ENCODE measurements around the gene ADGB. TPM values are rescaled to one million over a fixed set of nuclear protein-coding genes. Genes with fewer than 3 reads are reported as not detected.
"Not testable (repeated sequence)": the region's sequence is repeated elsewhere in the genome, so short reads cannot be mapped to it uniquely, and the experiment has no call there.

Gene ADGB
- total and polyA plus RNA-seq, 4 donors = 1.4 to 9.7 (median 5.5) TPM

- 90 to 94% methylated on average over 4 of the region's 4 CpGs for WGBS, 2 donors
- DNase-seq (no peak), ATAC-seq (ENCODE audit: insufficient read depth, low FRiP score) (no peak)
- Histone ChIP-seq H3K36me3 (ENCODE audit: control insufficient read depth in 4 of 4, insufficient read depth in 4 of 4, low read length in 4 of 4) (no peaks in the 10 kb centered on the region), H3K27ac (ENCODE audit: low read depth in 1 of 2, low read length in 1 of 2) (no peak overlapping the region), H3K9me3 (ENCODE audit: control insufficient read depth in 4 of 4, insufficient read depth in 3 of 4, low read length in 3 of 4) (peaks cover 0 to 6% (median under 1%) of the 10 kb centered on the region in 4 donors), H3K9ac (ENCODE audit: insufficient read depth in 1 of 2, low read length in 2 of 2) (no peak overlapping the region), H3K4me1 (ENCODE audit: control insufficient read depth in 5 of 5, insufficient read depth in 5 of 5, low read length in 5 of 5) (no peaks in the 10 kb centered on the region), H3K27me3 (ENCODE audit: control insufficient read depth in 3 of 3, insufficient read depth in 3 of 3, low read length in 2 of 3) (no peaks in the 10 kb centered on the region), H3K4me3 (no peak overlapping the region)
- no peak for TF ChIP-seq CTCF (IDR thresholded peaks at IDR 0.05; ENCODE audit: control extremely low read depth, extremely low read depth)
Observed at GRCh38 chr6:146790561-146791091, 191.9 kb downstream of the ADGB start.

- no peaks in the 10 kb centered on the region for H3K36me3 ChIP-seq (ENCODE audit: control insufficient read depth in 4 of 4, insufficient read depth in 4 of 4, low read length in 4 of 4)
- 80 to 83% methylated on average over 4 of the region's 4 CpGs for WGBS, 2 donors
Observed at GRCh38 chr6:146791930-146792329, 193.2 kb downstream of the ADGB start.

GRCh38 chr6:146793218-146793617 lies 194.4 kb downstream of the ADGB start:
- not testable (repeated sequence) for H3K4me3 ChIP-seq; H3K27me3 ChIP-seq (ENCODE audit: control insufficient read depth in 3 of 3, insufficient read depth in 3 of 3, low read length in 2 of 3); H3K4me1 ChIP-seq (ENCODE audit: control insufficient read depth in 5 of 5, insufficient read depth in 5 of 5, low read length in 5 of 5); H3K9me3 ChIP-seq (ENCODE audit: control insufficient read depth in 4 of 4, insufficient read depth in 3 of 4, low read length in 3 of 4); ATAC-seq (ENCODE audit: insufficient read depth, low FRiP score); H3K36me3 ChIP-seq (ENCODE audit: control insufficient read depth in 4 of 4, insufficient read depth in 4 of 4, low read length in 4 of 4); H3K9ac ChIP-seq (ENCODE audit: insufficient read depth in 1 of 2, low read length in 2 of 2); H3K27ac ChIP-seq (ENCODE audit: low read depth in 1 of 2, low read length in 1 of 2); DNase-seq
- 43 to 84% methylated on average over 2 of the region's 2 CpGs for WGBS, 2 donors

More at GRCh38 chr6:146791930-146792329, 193.2 kb downstream of the ADGB start:
- no peak for DNase-seq
- peaks cover 0 to 6% (median under 1%) of the 10 kb centered on the region in 4 donors for H3K9me3 ChIP-seq (ENCODE audit: control insufficient read depth in 4 of 4, insufficient read depth in 3 of 4, low read length in 3 of 4)
- no peaks in the 10 kb centered on the region for H3K4me1 ChIP-seq (ENCODE audit: control insufficient read depth in 5 of 5, insufficient read depth in 5 of 5, low read length in 5 of 5)
- no peak overlapping the region for H3K4me3 ChIP-seq
- no peak for TF ChIP-seq CTCF (IDR thresholded peaks at IDR 0.05; ENCODE audit: control extremely low read depth, extremely low read depth)
- H3K9ac ChIP-seq (ENCODE audit: insufficient read depth in 1 of 2, low read length in 2 of 2) = no peak overlapping the region
- H3K27me3 ChIP-seq (ENCODE audit: control insufficient read depth in 3 of 3, insufficient read depth in 3 of 3, low read length in 2 of 3) = no peaks in the 10 kb centered on the region
- H3K27ac ChIP-seq (ENCODE audit: low read depth in 1 of 2, low read length in 1 of 2) = no peak overlapping the region
- no peak for ATAC-seq (ENCODE audit: insufficient read depth, low FRiP score)

- Histone ChIP-seq H3K36me3 (ENCODE audit: control insufficient read depth in 4 of 4, insufficient read depth in 4 of 4, low read length in 4 of 4) (no peaks in the 10 kb centered on the region), H3K9me3 (ENCODE audit: control insufficient read depth in 4 of 4, insufficient read depth in 3 of 4, low read length in 3 of 4) (peaks cover 0 to 6% (median under 1%) of the 10 kb centered on the region in 4 donors), H3K9ac (ENCODE audit: insufficient read depth in 1 of 2, low read length in 2 of 2) (no peak overlapping the region), H3K27ac (ENCODE audit: low read depth in 1 of 2, low read length in 1 of 2) (no peak overlapping the region), H3K4me3 (no peak overlapping the region), H3K4me1 (ENCODE audit: control insufficient read depth in 5 of 5, insufficient read depth in 5 of 5, low read length in 5 of 5) (no peaks in the 10 kb centered on the region), H3K27me3 (ENCODE audit: control insufficient read depth in 3 of 3, insufficient read depth in 3 of 3, low read length in 2 of 3) (no peaks in the 10 kb centered on the region)
- WGBS, 2 donors = 87 to 100% methylated on average over 1 of the region's 1 CpG
- no peak for TF ChIP-seq CTCF (IDR thresholded peaks at IDR 0.05; ENCODE audit: control extremely low read depth, extremely low read depth)
- ATAC-seq (ENCODE audit: insufficient read depth, low FRiP score) (no peak), DNase-seq (no peak)
Observed at GRCh38 chr6:146795479-146796133, 196.8 kb downstream of the ADGB start.

- not testable (repeated sequence) for DNase-seq; H3K4me1 ChIP-seq (ENCODE audit: control insufficient read depth in 5 of 5, insufficient read depth in 5 of 5, low read length in 5 of 5); H3K9me3 ChIP-seq (ENCODE audit: control insufficient read depth in 4 of 4, insufficient read depth in 3 of 4, low read length in 3 of 4); H3K27me3 ChIP-seq (ENCODE audit: control insufficient read depth in 3 of 3, insufficient read depth in 3 of 3, low read length in 2 of 3); H3K4me3 ChIP-seq; H3K9ac ChIP-seq (ENCODE audit: insufficient read depth in 1 of 2, low read length in 2 of 2); H3K36me3 ChIP-seq (ENCODE audit: control insufficient read depth in 4 of 4, insufficient read depth in 4 of 4, low read length in 4 of 4); ATAC-seq (ENCODE audit: insufficient read depth, low FRiP score); H3K27ac ChIP-seq (ENCODE audit: low read depth in 1 of 2, low read length in 1 of 2)
- 81 to 91% methylated on average over 3 of the region's 3 CpGs for WGBS, 2 donors
Observed at GRCh38 chr6:146803167-146803566, 204.4 kb downstream of the ADGB start.
